Endothelial cell of umbilical vein (primary cell): ENCODE results near the gene EIF4E. TPM values are rescaled to one million over a fixed set of nuclear protein-coding genes. Genes with fewer than 3 reads are reported as not detected.

Experiments used
- BruUV-seq: library from RNA; stranded (reverse); fragments of 400-500 nt; replicated peaks from 2 replicates; lab custom pipeline; 2021; lab: Mats Ljungman, UMichigan
- CTCF ChIA-PET: fragments of 300-600, 350-600 bp; sonication (Branson Sonifier 250); formaldehyde crosslinking; loops from one replicate; lab custom pipeline; 2021; ENCODE audit warnings: antibody characterized with exemption, inconsistent platforms; lab: Charles Lee
- POLR2A ChIA-PET: fragments of 300-600, 350-600 bp; sonication (Branson Sonifier 250); formaldehyde crosslinking; loops from one replicate; lab custom pipeline; 2021; ENCODE audit warnings: antibody characterized with exemption, inconsistent platforms; lab: Charles Lee
- DNase-seq: peaks from one replicate; pipeline ENCODE4 v3.0.0-alpha.2; 2011; ENCODE audit warnings: low read depth, low spot score
- FAIRE-seq: peaks from 2 replicates; lab custom pipeline; 2011; peaks lifted over from hg19 to GRCh38; lab: Jason Lieb, UNC
- H2AFZ ChIP-seq: 2 replicates; pipeline ENCODE4 v1.6.0; 2012; ENCODE audit warnings: low read depth, low read length, control low read depth, inconsistent platforms
- H3K27ac ChIP-seq: 2 replicates; pipeline ENCODE4 v1.5.1; 2011; ENCODE audit warnings: low read depth, mild to moderate bottlenecking, control low read depth, low read length, moderate library complexity; ENCODE audit not compliant: insufficient read depth
- H3K27me3 ChIP-seq, 2 experiments: 2 replicates each; pipeline versions ENCODE4 v1.6.0 to v1.6.1; 2011; ENCODE audit warnings: low read length in 2 of 2, mixed read lengths in 1 of 2; ENCODE audit not compliant: control insufficient read depth in 2 of 2, insufficient read depth in 2 of 2
- H3K36me3 ChIP-seq, 2 experiments: 2 replicates in 1 of 2; 3 replicates in 1 of 2; pipeline ENCODE4 v1.5.1; 2011; ENCODE audit warnings: low read length in 2 of 2, mild to moderate bottlenecking in 1 of 2, moderate library complexity in 1 of 2; ENCODE audit not compliant: control insufficient read depth in 2 of 2, insufficient read depth in 2 of 2; ENCODE audit errors: extremely low read depth in 1 of 2
- H3K4me1 ChIP-seq: 3 replicates; pipeline ENCODE4 v1.5.1; 2011; ENCODE audit warnings: mild to moderate bottlenecking, low read length; ENCODE audit not compliant: control insufficient read depth, insufficient read depth; ENCODE audit errors: extremely low read depth
- H3K4me2 ChIP-seq: 2 replicates; pipeline ENCODE4 v1.6.1; 2011; ENCODE audit warnings: low read length, control low read depth, mixed read lengths; ENCODE audit not compliant: insufficient read depth
- H3K4me3 ChIP-seq, 3 experiments: fragments of 200-600 bp in 1 of 3; sonication (generic), shearing (Covaris generic) in 1 of 3; replicated peaks in 1 of 3; 2 replicates each; pipeline ENCODE4 v1.5.1; 2011 to 2016; ENCODE audit warnings: control low read depth in 3 of 3, low read length in 3 of 3, mild to moderate bottlenecking in 2 of 3, inconsistent platforms in 1 of 3, low read depth in 1 of 3, moderate library complexity in 1 of 3; ENCODE audit not compliant: insufficient read depth in 1 of 3
- H3K79me2 ChIP-seq: 2 replicates; pipeline ENCODE4 v1.6.0; 2012; ENCODE audit warnings: low read length, inconsistent platforms; ENCODE audit not compliant: control insufficient read depth, insufficient read depth
- H3K9ac ChIP-seq: replicated peaks from 2 replicates; pipeline ENCODE3; 2011; ENCODE audit warnings: low read length, control low read depth; ENCODE audit not compliant: insufficient read depth; ENCODE audit errors: extremely low read depth
- H3K9me1 ChIP-seq: replicated peaks from 3 replicates; pipeline ENCODE4 v1.6.0; 2011; ENCODE audit warnings: mild to moderate bottlenecking, low read length; ENCODE audit not compliant: control insufficient read depth, insufficient read depth; ENCODE audit errors: extremely low read depth
- H3K9me3 ChIP-seq: replicated peaks from 2 replicates; pipeline ENCODE4 v1.5.1; 2012; ENCODE audit warnings: low read length, inconsistent platforms; ENCODE audit not compliant: control insufficient read depth, insufficient read depth
- H4K20me1 ChIP-seq: replicated peaks from 2 replicates; pipeline ENCODE3; 2011; ENCODE audit warnings: mild to moderate bottlenecking, low read length; ENCODE audit not compliant: control insufficient read depth, insufficient read depth; ENCODE audit errors: extremely low read depth
- CTCF ChIP-seq, 2 donors: IDR thresholded peaks; 1 replicate in 1 of 2; 2 replicates in 1 of 2; pipeline ENCODE4 v1.5.1; 2011; ENCODE audit warnings: low read length in 2 of 2, mild to moderate bottlenecking in 2 of 2, moderate library complexity in 2 of 2, control low read depth in 1 of 2, inconsistent platforms in 1 of 2, low read depth in 1 of 2; ENCODE audit not compliant: insufficient read depth in 1 of 2; ENCODE audit errors: extremely low read depth in 1 of 2
- EZH2 ChIP-seq: IDR thresholded peaks from 2 replicates; pipeline ENCODE4 v1.6.1; 2012; ENCODE audit warnings: borderline replicate concordance, low read depth, mild to moderate bottlenecking, moderate library complexity, low read length, inconsistent platforms; ENCODE audit not compliant: severe bottlenecking
- FOS ChIP-seq: IDR thresholded peaks from 2 replicates; pipeline ENCODE4 v1.6.1; 2011; ENCODE audit warnings: mild to moderate bottlenecking, low read length, moderate library complexity, borderline replicate concordance; ENCODE audit not compliant: insufficient read depth
- GATA2 ChIP-seq: IDR thresholded peaks from 2 replicates; pipeline ENCODE4 v1.7.0; 2011; ENCODE audit warnings: low read depth, mild to moderate bottlenecking, moderate library complexity, mixed read lengths, low read length; ENCODE audit not compliant: insufficient read length, insufficient read depth
- JUN ChIP-seq: IDR thresholded peaks from 2 replicates; pipeline ENCODE4 v1.6.1; 2011; ENCODE audit warnings: borderline replicate concordance, low read depth; ENCODE audit not compliant: insufficient read length, insufficient read depth
- MAX ChIP-seq: IDR thresholded peaks from 2 replicates; pipeline ENCODE4 v1.6.1; 2011; ENCODE audit not compliant: insufficient read depth, insufficient read length
- MYC ChIP-seq: IDR thresholded peaks from one replicate; pipeline ENCODE4 v1.6.1; 2011; ENCODE audit warnings: mild to moderate bottlenecking, low read depth, low read length
- POLR2A ChIP-seq: IDR thresholded peaks from 2 replicates; pipeline ENCODE4 v1.6.1; 2012; ENCODE audit warnings: low read depth, mild to moderate bottlenecking, control low read depth, low read length
- POLR2AphosphoS5 ChIP-seq: IDR thresholded peaks from 2 replicates; pipeline ENCODE4 v1.6.1; 2012; ENCODE audit warnings: low read depth, mild to moderate bottlenecking, control low read depth, low read length, moderate library complexity; ENCODE audit not compliant: insufficient read depth
- dilution Hi-C: fragments of 300-500 bp; cut with MboI; formaldehyde crosslinking; loops from one replicate; pipeline ENCODE4 v1.15.0; 2019; ENCODE audit warnings: low sequenced_read_pairs; ENCODE audit not compliant: extremely low pct_ligation_motif_present
- intact Hi-C: fragments of 100-400 bp; cut with micrococcal nuclease; formaldehyde crosslinking; loops from one replicate; pipeline ENCODE4 v1.10.0; 2022
- polyA plus RNA-seq, 4 experiments: library from polyadenylated mRNA; depleted of rRNA in 3 of 4; stranded (reverse) in 3 of 4; unstranded in 1 of 4; fragments of >200 nt; gene quantifications; 2 replicates each; pipeline versions ENCODE4 v1.2.1 to v1.2.3, GENCODE V29; 2011 to 2012; ENCODE audit warnings: missing spikeins in 1 of 4
- total RNA-seq: library from RNA; stranded (reverse); gene quantifications from 2 replicates; pipeline ENCODE4 v1.2.3, GENCODE V29; 2021

EIF4E gene
- total and polyA plus RNA-seq, 2 donors (not counting 3 experiments of a cell fraction or from before 2014, with no cell fraction given), result 40.3 to 107 TPM

GRCh38 chr4:98976716-98977115 is 47.8 kb upstream of the EIF4E start:
- ChIA-PET POLR2A (no interaction called here), CTCF (interaction anchor here (1.7 kb wide), 1 partner anchor 429 kb away, joined by 4 read pairs; no protein-coding TSS in a partner anchor)
- Histone ChIP-seq H3K79me2 (no peaks in the 10 kb centered on the region), H2AFZ (no peak overlapping the region), H3K9me3 (no peaks in the 10 kb centered on the region), H4K20me1 (no peaks in the 10 kb centered on the region), H3K9ac (no peak overlapping the region), H3K4me2 (no peak overlapping the region), H3K27me3 (no peaks in the 10 kb centered on the region), H3K36me3 (no peaks in the 10 kb centered on the region), H3K9me1 (no peaks in the 10 kb centered on the region), H3K27ac (no peak overlapping the region), H3K4me1 (no peaks in the 10 kb centered on the region), H3K4me3 (no peak overlapping the region)
- TF ChIP-seq CTCF (IDR thresholded peaks at IDR 0.05; ENCODE audit: extremely low read depth in 1 of 2, insufficient read depth in 1 of 2, low read depth in 1 of 2, low read length in 2 of 2), result no peak
- TF ChIP-seq POLR2A, result no peak
- TF ChIP-seq POLR2AphosphoS5, result no peak
- no peak for TF ChIP-seq FOS
- TF ChIP-seq JUN, result no peak
- no peak for TF ChIP-seq MYC
- TF ChIP-seq GATA2, result no peak
- TF ChIP-seq EZH2, result no peak
- TF ChIP-seq MAX, result no peak
- FAIRE-seq, result peak; percentile 38
- dilution Hi-C loops (no loop called here), intact Hi-C loops (no loop called here)
- BruUV-seq, result no TSS peak
- peak; percentile 35 for DNase-seq
